Breast epithelium (tissue), 3 donors: Measurements from ENCODE around the gene IL27RA.

Experiments
- CTCF ChIP-seq, 3 donors: fragments of 450-650 bp; IDR thresholded peaks; one replicate each; pipeline ENCODE4 v1.5.1; 2016 to 2017; ENCODE audit warnings: antibody characterized with exemption in 3 of 3, mild to moderate bottlenecking in 3 of 3, moderate library complexity in 3 of 3
- POLR2A ChIP-seq: fragments of 450-650 bp; IDR thresholded peaks from one replicate; pipeline ENCODE4 v1.6.1; 2016; ENCODE audit warnings: antibody characterized with exemption, mild to moderate bottlenecking, moderate library complexity

- TF ChIP-seq CTCF (IDR thresholded peaks at IDR 0.05): no peak
- no peak for TF ChIP-seq POLR2A
Observed at GRCh38 chr19:14091813-14092462, 60.4 kb downstream of the IL27RA start.
